H1 (cell line): ENCODE measurements around the gene GEMIN7. TPM values are rescaled to one million over a fixed set of nuclear protein-coding genes. Genes with fewer than 3 reads are reported as not detected.

Experiments used
- CTCF ChIA-PET: fragments of 300-600 bp; sonication (Branson Sonifier 250); formaldehyde crosslinking; loops from one replicate; lab custom pipeline; 2021; ENCODE audit not compliant: partially characterized antibody; lab: Charles Lee
- POLR2A ChIA-PET: fragments of 300-600 bp; sonication (Branson Sonifier 250); formaldehyde crosslinking; loops from one replicate; lab custom pipeline; 2021; ENCODE audit warnings: inconsistent platforms; ENCODE audit not compliant: partially characterized antibody; lab: Charles Lee
- DNase-seq, 2 experiments: peaks; one replicate each; pipeline versions ENCODE4 v3.0.0 to v3.0.0-alpha.2; 2010 to 2022; ENCODE audit warnings: low spot score in 2 of 2, low read depth in 1 of 2, mixed read lengths in 1 of 2
- FAIRE-seq: peaks from 2 replicates; lab custom pipeline; 2011; peaks lifted over from hg19 to GRCh38; lab: Jason Lieb, UNC
- H2AFZ ChIP-seq: 2 replicates; pipeline ENCODE4 v1.8.1; 2012; ENCODE audit warnings: low read length, inconsistent platforms
- H2AK5ac ChIP-seq: 2 replicates; pipeline ENCODE4 v1.6.1; 2013; ENCODE audit warnings: low read depth, low read length
- H2BK120ac ChIP-seq: replicated peaks from 2 replicates; pipeline ENCODE3; 2013; ENCODE audit warnings: low read depth, low read length, inconsistent platforms
- H2BK12ac ChIP-seq: 2 replicates; pipeline ENCODE4 v1.6.1; 2013; ENCODE audit warnings: low read depth, low read length
- H2BK15ac ChIP-seq: 2 replicates; pipeline ENCODE4 v1.6.1; 2013; ENCODE audit warnings: low read length
- H2BK20ac ChIP-seq: 2 replicates; pipeline ENCODE4 v1.6.1; 2013; ENCODE audit warnings: low read length
- H2BK5ac ChIP-seq: 2 replicates; pipeline ENCODE4 v1.6.1; 2013; ENCODE audit warnings: low read depth, low read length
- H3K14ac ChIP-seq: 2 replicates; pipeline ENCODE4 v1.6.1; 2013; ENCODE audit warnings: inconsistent platforms; ENCODE audit not compliant: insufficient read length
- H3K18ac ChIP-seq: 2 replicates; pipeline ENCODE4 v1.6.1; 2013; ENCODE audit warnings: low read length; ENCODE audit errors: extremely low read depth
- H3K23ac ChIP-seq: 2 replicates; pipeline ENCODE4 v1.6.1; 2013; ENCODE audit warnings: inconsistent platforms; ENCODE audit not compliant: insufficient read length
- H3K23me2 ChIP-seq: 2 replicates; pipeline ENCODE4 v1.6.1; 2013; ENCODE audit warnings: low read depth, low read length
- H3K27ac ChIP-seq: 2 replicates; pipeline ENCODE4 v1.6.1; 2011; ENCODE audit warnings: low read depth, low read length, inconsistent platforms
- H3K27me3 ChIP-seq, 4 experiments: replicated peaks in 1 of 4; 1 replicate in 1 of 4; 2 replicates in 3 of 4; pipeline versions ENCODE4 v1.6.1 to v1.8.1; 2011 to 2013; ENCODE audit warnings: low read length in 3 of 4, mild to moderate bottlenecking in 3 of 4, inconsistent platforms in 2 of 4, mixed read lengths in 2 of 4, moderate library complexity in 1 of 4; ENCODE audit not compliant: control insufficient read depth in 3 of 4, insufficient read depth in 3 of 4; ENCODE audit errors: extremely low read depth in 1 of 4
- H3K36me3 ChIP-seq, 4 experiments: 2 replicates each; pipeline versions ENCODE4 v1.6.1 to v1.8.1; 2011 to 2013; ENCODE audit warnings: mild to moderate bottlenecking in 4 of 4, low read length in 3 of 4, moderate library complexity in 2 of 4, control low read depth in 1 of 4, inconsistent platforms in 1 of 4; ENCODE audit not compliant: insufficient read depth in 4 of 4, control insufficient read depth in 2 of 4
- H3K4ac ChIP-seq: replicated peaks from 2 replicates; pipeline ENCODE3; 2013; ENCODE audit warnings: low read length, low read depth, mixed read lengths, inconsistent platforms; ENCODE audit not compliant: insufficient read length
- H3K4me1 ChIP-seq, 4 experiments: replicated peaks in 1 of 4; 1 replicate in 1 of 4; 2 replicates in 3 of 4; pipeline versions ENCODE4 v1.6.1 to v1.8.1; 2011 to 2013; ENCODE audit warnings: low read length in 3 of 4, inconsistent platforms in 2 of 4, mixed read lengths in 1 of 4; ENCODE audit not compliant: insufficient read depth in 4 of 4, control insufficient read depth in 3 of 4
- H3K4me2 ChIP-seq, 2 experiments: 2 replicates each; pipeline versions ENCODE4 v1.6.1 to v1.8.1; 2011 to 2013; ENCODE audit warnings: low read depth in 2 of 2, low read length in 2 of 2, control low read depth in 1 of 2, inconsistent platforms in 1 of 2, mild to moderate bottlenecking in 1 of 2; ENCODE audit not compliant: insufficient read depth in 1 of 2
- H3K4me3 ChIP-seq, 4 experiments: fragments of 200-600, 300-600 bp in 1 of 4; sonication (generic), shearing (Covaris generic), sonication (Bioruptor Twin) in 1 of 4; 2 replicates each; pipeline versions ENCODE4 v1.5.1 to v1.8.1; 2011 to 2016; ENCODE audit warnings: low read length in 4 of 4, low read depth in 3 of 4, control low read depth in 2 of 4, inconsistent platforms in 2 of 4, mild to moderate bottlenecking in 2 of 4, mixed read lengths in 1 of 4, moderate library complexity in 1 of 4; ENCODE audit not compliant: insufficient read depth in 2 of 4; ENCODE audit errors: extremely low read depth in 1 of 4
- H3K56ac ChIP-seq: replicated peaks from 2 replicates; pipeline ENCODE3; 2013; ENCODE audit warnings: low read depth, mild to moderate bottlenecking, mixed read lengths, low read length, inconsistent platforms; ENCODE audit not compliant: insufficient read length
- H3K79me1 ChIP-seq: 2 replicates; pipeline ENCODE4 v1.6.1; 2013; ENCODE audit warnings: low read depth, low read length, control low read depth
- H3K79me2 ChIP-seq, 2 experiments: 2 replicates each; pipeline versions ENCODE4 v1.6.1 to v1.8.1; 2012 to 2013; ENCODE audit warnings: low read length in 2 of 2, mild to moderate bottlenecking in 2 of 2, inconsistent platforms in 1 of 2; ENCODE audit not compliant: insufficient read depth in 2 of 2, control insufficient read depth in 1 of 2
- H3K9ac ChIP-seq, 4 experiments: replicated peaks in 1 of 4; 1 replicate in 1 of 4; 2 replicates in 3 of 4; pipeline versions ENCODE4 v1.6.1 to v1.8.1; 2011 to 2013; ENCODE audit warnings: low read depth in 3 of 4, low read length in 3 of 4, control low read depth in 2 of 4, mild to moderate bottlenecking in 2 of 4, moderate library complexity in 2 of 4, inconsistent platforms in 1 of 4; ENCODE audit errors: extremely low read depth in 1 of 4
- H3K9me3 ChIP-seq, 2 experiments: 2 replicates each; pipeline versions ENCODE4 v1.6.1 to v1.8.1; 2012 to 2013; ENCODE audit warnings: mild to moderate bottlenecking in 2 of 2, moderate library complexity in 2 of 2, control low read depth in 1 of 2, inconsistent platforms in 1 of 2, low read depth in 1 of 2, low read length in 1 of 2, mixed read lengths in 1 of 2; ENCODE audit not compliant: insufficient read depth in 2 of 2
- H4K20me1 ChIP-seq, 2 experiments: replicated peaks in 1 of 2; 2 replicates each; pipeline versions ENCODE3 to v1.8.1; 2011 to 2013; ENCODE audit warnings: inconsistent platforms in 2 of 2, low read length in 2 of 2, mild to moderate bottlenecking in 1 of 2; ENCODE audit not compliant: insufficient read depth in 2 of 2, control insufficient read depth in 1 of 2
- H4K5ac ChIP-seq: 2 replicates; pipeline ENCODE4 v1.6.1; 2013; ENCODE audit warnings: low read length, low read depth, mixed read lengths, inconsistent platforms; ENCODE audit not compliant: insufficient read length
- H4K8ac ChIP-seq: 2 replicates; pipeline ENCODE4 v1.8.0; 2013; ENCODE audit warnings: mild to moderate bottlenecking, moderate library complexity, low read length, inconsistent platforms; ENCODE audit not compliant: insufficient read depth; ENCODE audit errors: extremely low read depth
- H4K91ac ChIP-seq: replicated peaks from 2 replicates; pipeline ENCODE3; 2013; ENCODE audit warnings: low read length, mixed read lengths, inconsistent platforms; ENCODE audit not compliant: insufficient read length
- BCL11A ChIP-seq, 2 experiments: IDR thresholded peaks; one replicate each; pipeline ENCODE4 v1.6.1; 2011; ENCODE audit warnings: low read depth in 2 of 2, low read length in 2 of 2, mild to moderate bottlenecking in 2 of 2
- BRCA1 ChIP-seq: IDR thresholded peaks from 2 replicates; pipeline ENCODE4 v1.6.1; 2012; ENCODE audit warnings: low read depth, low read length, improper control_type of control experiment
- CHD1 ChIP-seq: IDR thresholded peaks from 2 replicates; pipeline ENCODE4 v1.6.1; 2012; ENCODE audit warnings: low read depth, low read length, improper control_type of control experiment
- CHD2 ChIP-seq: IDR thresholded peaks from 2 replicates; pipeline ENCODE4 v1.6.1; 2012; ENCODE audit warnings: low read length, improper control_type of control experiment
- CTBP2 ChIP-seq: IDR thresholded peaks from 2 replicates; pipeline ENCODE4 v1.7.0; 2011; ENCODE audit warnings: borderline replicate concordance, mild to moderate bottlenecking, moderate library complexity, mixed read lengths, low read length; ENCODE audit not compliant: insufficient read depth, insufficient read length
- JUN ChIP-seq: IDR thresholded peaks from 2 replicates; pipeline ENCODE4 v1.6.1; 2011; ENCODE audit warnings: low read depth, mild to moderate bottlenecking, improper control_type of control experiment, low read length
- JUND ChIP-seq: IDR thresholded peaks from 2 replicates; pipeline ENCODE4 v1.6.1; 2011; ENCODE audit warnings: mild to moderate bottlenecking, improper control_type of control experiment, low read length
- SIX5 ChIP-seq: IDR thresholded peaks from 2 replicates; pipeline ENCODE4 v1.6.1; 2011; ENCODE audit warnings: mild to moderate bottlenecking, low read depth, low read length
- SP2 ChIP-seq: IDR thresholded peaks from 2 replicates; pipeline ENCODE4 v1.6.1; 2012; ENCODE audit warnings: mild to moderate bottlenecking, low read length, inconsistent platforms
- TEAD4 ChIP-seq: IDR thresholded peaks from 2 replicates; pipeline ENCODE4 v1.6.1; 2012; ENCODE audit warnings: low read depth, low read length, inconsistent platforms, mixed read lengths
- WGBS, 2 experiments: shearing (Covaris generic) in 1 of 2; methylation state at CpG; one replicate each; pipeline versions ENCODE4 v1.1.6 to v1.1.7; 2013 to 2015; ENCODE audit warnings: low lambda C conversion rate in 2 of 2, mixed read lengths in 2 of 2, inconsistent platforms in 1 of 2, low coverage in 1 of 2, missing lambda C conversion rate in 1 of 2; ENCODE audit not compliant: insufficient replicate concordance in 2 of 2, insufficient coverage in 1 of 2, insufficient read length in 1 of 2; ENCODE audit errors: extremely low coverage in 1 of 2, missing lambda C conversion rate in 1 of 2; 5-methylcytosine and 5-hydroxymethylcytosine counted together
- polyA plus RNA-seq, 7 experiments: library from polyadenylated mRNA; depleted of rRNA in 3 of 7; stranded (reverse) in 5 of 7; unstranded in 2 of 7; fragments of >200 nt in 5 of 7; fragments of 200-250 nt in 2 of 7; gene quantifications; 1 replicate in 5 of 7; 2 replicates in 1 of 7; 4 replicates in 1 of 7; pipeline versions ENCODE4 v1.2.1 to v1.2.3, GENCODE V29; 2011 to 2013; ENCODE audit warnings: missing spikeins in 2 of 7, mixed read lengths in 2 of 7
- total RNA-seq: library from RNA; stranded (reverse); fragmentation: NEBNext Ultra II Directional; extraction: Animal tissue kit (Norgen Biotek cat#: 25700); gene quantifications from 2 replicates; pipeline ENCODE4 v1.2.1, GENCODE V29; 2021
- TF ChIP-seq, protein P1 (sequence below): IDR thresholded peaks from 2 replicates; pipeline ENCODE4 v1.6.1; 2011; ENCODE audit warnings: low read depth, mild to moderate bottlenecking, low read length; ENCODE audit not compliant: insufficient read depth

GEMIN7 gene
- total and polyA plus RNA-seq, 2 of the 8 experiments (the other 6 are each of a cell fraction or from before 2014, with no cell fraction given): 48.0 to 91.6 TPM

DNA sequence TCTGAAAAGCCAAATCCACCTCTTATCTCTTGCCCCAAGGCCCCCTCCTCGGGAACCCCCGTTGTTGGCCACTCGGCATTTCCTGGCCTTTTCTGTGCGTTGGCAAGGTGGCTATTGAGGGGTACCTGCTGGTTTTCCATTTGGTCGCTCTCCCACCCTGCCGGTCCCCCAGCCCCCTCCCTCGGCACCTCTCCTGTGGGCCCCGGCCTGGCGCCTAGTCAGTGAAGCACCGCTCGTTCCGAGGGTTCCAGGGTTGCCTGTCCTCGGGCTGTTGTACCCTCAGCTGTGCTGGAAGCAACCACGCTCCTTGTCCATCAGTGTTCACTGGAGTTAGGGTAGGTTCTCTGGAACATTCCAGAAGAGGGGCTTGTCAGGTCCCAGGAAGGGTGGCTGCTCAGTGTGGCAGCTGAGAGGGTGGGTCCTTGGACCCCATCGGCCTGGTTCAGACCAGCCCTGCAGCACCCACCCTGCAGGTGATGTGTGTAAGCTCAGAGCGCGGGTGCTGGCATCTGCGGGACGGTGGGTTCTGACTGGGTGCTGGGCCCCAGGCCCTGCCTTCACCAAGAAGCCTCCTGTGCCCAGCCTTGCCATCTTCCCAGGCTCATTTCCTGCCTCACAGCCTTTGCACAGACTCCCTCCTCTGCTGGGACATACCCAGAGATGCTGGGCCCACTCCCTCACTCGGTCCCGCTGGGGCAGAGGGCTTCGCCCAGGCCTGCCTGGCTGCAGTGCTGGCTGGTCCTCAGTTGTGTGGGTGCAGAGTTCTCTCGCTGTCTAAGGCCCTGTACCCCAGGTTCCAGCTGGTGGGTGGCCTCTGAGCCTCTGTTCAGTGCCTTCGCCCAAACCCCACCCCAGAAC lies 60.5 kb downstream of the GEMIN7 start:
- Histone ChIP-seq H2BK20ac (no peak overlapping the region), H3K56ac (no peak overlapping the region), H3K9ac (no peak overlapping the region; a peak in 1 of 7 replicates), H3K23me2 (no peaks in the 10 kb centered on the region), H3K14ac (no peak overlapping the region), H3K23ac (no peak overlapping the region), H3K4ac (peak overlapping the region; percentile 69), H4K8ac (peak overlapping the region; percentile 19), H4K91ac (no peak overlapping the region), H4K20me1 (peaks cover 3 to 11% of the 10 kb centered on the region in 2 experiments), H2BK15ac (no peak overlapping the region), H3K9me3 (no peaks in the 10 kb centered on the region), H3K36me3 (peaks cover 2 to 8% (median 7%) of the 10 kb centered on the region in 4 experiments; a peak in 4 of 8 replicates), H3K79me2 (peaks cover 0 to 19% of the 10 kb centered on the region in 2 experiments; a peak in 1 of 4 replicates), H4K5ac (peak overlapping the region; percentile 26), H3K79me1 (peaks cover 12% of the 10 kb centered on the region), H3K4me2 (no peak overlapping the region), H3K27me3 (no peaks in the 10 kb centered on the region), H3K27ac (0 out of 2 replicates have a peak overlapping the region, but pooled peaks have one; percentile 38), H2BK5ac (peak overlapping the region; percentile 44; the same call in 1 of the 2 replicates), H2BK120ac (no peak overlapping the region), H2AFZ (no peak overlapping the region), H3K18ac (no peak overlapping the region), H2AK5ac (no peak overlapping the region), H2BK12ac (no peak overlapping the region), H3K4me3 (no peak overlapping the region), H3K4me1 (peaks cover 0 to 18% (median 8%) of the 10 kb centered on the region in 4 experiments; a peak in 5 of 7 replicates)
- TF ChIP-seq, protein P1, sequence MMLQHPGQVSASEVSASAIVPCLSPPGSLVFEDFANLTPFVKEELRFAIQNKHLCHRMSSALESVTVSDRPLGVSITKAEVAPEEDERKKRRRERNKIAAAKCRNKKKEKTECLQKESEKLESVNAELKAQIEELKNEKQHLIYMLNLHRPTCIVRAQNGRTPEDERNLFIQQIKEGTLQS: no peak
- TF ChIP-seq JUND (no peak), BCL11A (IDR thresholded peaks at IDR 0.05; ENCODE audit: low read depth in 2 of 2, low read length in 2 of 2) (no peak), JUN (no peak), CTBP2 (no peak), BRCA1 (no peak), TEAD4 (no peak), CHD1 (no peak), CHD2 (no peak), SP2 (no peak), SIX5 (no peak)
- POLR2A ChIA-PET: interaction anchor here (1.9 kb wide), 1 partner anchor 8 kb away, joined by 4 read pairs; no protein-coding TSS in a partner anchor
- WGBS, 2 experiments: 93% methylated on average over 22 of the region's 24 CpGs; no CpG with 5 or more reads in 1 of the 2 experiments
- FAIRE-seq (no peak), DNase-seq (no peak)
- CTCF ChIA-PET: interaction anchor here (0.5 to 2.8 kb wide), 6 partner anchors 10 to 50 kb away, joined by 3 to 5 read pairs (median 3); no protein-coding TSS in a partner anchor
